GM18870 (cell line): ENCODE data around the gene LYPLA2.
A peak's percentile ranks its signal among the peaks of the same experiment; 100 is the strongest.
"Not testable (repeated sequence)": the region's sequence is repeated elsewhere in the genome, so short reads cannot be mapped to it uniquely, and the experiment has no call there.

Experiments used
- ATAC-seq: cut with Tn5 transposase; IDR thresholded peaks from one replicate; pipeline ENCODE4 v1.9.1; 2021; ENCODE audit warnings: moderate library complexity; ENCODE audit not compliant: unreplicated experiment

LYPLA2 gene

GRCh38 chr1:23777979-23778814 lies 12.7 kb upstream of the LYPLA2 start, which contains the start of gene PITHD1:
PITHD1 (plus strand) TSS chr1:23778418; CDS start chr1:23778516, 98 bp downstream.
- peak; percentile 42 for ATAC-seq

DNA sequence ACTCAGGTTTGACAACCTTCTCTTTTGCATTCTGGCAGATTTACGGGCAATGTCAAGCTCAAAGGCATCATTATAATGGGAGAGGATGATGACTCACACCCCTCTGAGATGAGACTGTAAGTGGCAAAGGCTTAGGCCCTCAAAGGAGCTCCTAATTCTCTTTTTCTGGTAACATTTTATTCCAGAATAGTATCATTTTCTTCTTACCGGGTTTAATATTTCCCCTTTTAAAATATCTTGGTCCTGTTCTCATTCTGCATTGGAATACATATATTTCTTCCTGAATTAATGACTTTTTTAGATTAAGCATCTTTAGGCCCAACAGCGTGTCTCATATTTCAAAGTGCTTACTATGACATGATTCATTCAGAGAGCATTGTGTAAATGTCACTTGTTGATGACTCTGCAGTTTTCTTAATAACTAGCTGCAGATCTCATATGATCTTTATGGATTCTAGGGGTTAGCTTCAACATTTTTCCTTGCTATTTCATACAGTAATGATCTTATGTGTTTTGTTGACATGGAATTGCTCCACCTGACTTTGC lies 11.0 kb upstream of the LYPLA2 start:
- no peak for ATAC-seq

DNA sequence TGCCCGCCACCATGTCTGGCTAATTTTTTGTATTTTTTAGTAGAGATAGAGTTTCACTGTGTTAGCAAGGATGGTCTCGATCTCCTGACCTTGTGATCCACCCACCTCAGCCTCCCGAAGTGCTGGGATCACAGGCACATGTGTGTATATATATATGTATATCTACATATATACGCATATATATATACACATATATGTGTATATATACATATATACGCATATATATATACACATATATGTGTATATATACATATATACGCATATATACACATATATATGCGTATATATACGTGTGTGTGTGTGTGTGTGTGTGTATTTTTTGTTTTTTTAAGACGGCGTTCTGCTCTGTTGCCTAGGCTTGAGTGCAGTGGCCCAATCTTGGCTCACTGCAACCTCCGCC lies 7.8 kb upstream of the LYPLA2 start:
- not testable (repeated sequence) for ATAC-seq

DNA sequence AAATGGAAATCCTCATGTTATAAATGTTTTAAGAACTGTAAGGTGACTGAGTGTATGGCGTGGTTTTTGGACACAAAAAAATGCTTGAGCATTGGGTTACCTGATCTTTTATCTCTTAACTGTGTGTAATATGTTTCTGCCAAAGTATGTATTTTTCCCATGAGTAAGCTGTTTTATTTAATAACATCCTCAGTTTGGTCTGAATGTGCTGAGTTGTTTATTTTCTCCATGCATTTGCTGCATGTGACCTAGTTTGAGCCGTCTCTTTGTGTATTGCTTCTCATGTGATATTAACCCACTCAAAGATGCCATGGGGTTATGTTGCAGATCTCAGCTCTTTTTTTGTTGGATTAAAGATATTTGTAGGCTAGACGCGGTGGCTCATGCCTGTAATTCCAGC lies 6.1 kb upstream of the LYPLA2 start:
- ATAC-seq: no peak

- ATAC-seq: no peak
These were observed 3.2 kb upstream of the LYPLA2 start for GRCh38 chr1:23787701-23788100.

DNA sequence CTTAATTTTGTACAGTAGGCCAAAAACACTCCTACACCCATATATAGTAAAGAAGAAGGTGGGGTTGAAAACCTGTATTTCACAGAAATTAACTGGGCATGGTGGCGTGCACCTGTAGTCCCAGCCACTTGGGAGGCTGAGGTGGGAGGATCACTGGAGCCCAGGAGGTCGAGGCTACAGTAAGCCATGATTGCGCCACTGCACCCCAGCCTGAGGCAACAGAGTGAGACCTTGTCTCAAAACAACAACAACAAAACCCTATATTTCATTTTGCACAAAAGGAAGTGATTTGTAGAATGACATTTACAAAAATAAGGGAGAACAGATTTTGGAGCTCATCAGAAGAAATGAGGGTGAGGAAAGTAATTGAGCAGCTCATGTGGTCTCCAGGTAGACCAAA lies 2.2 kb upstream of the LYPLA2 start:
- ATAC-seq: no peak

GRCh38 chr1:23791516-23792047 lies 637 bp downstream of the LYPLA2 start:
- no peak for ATAC-seq

DNA sequence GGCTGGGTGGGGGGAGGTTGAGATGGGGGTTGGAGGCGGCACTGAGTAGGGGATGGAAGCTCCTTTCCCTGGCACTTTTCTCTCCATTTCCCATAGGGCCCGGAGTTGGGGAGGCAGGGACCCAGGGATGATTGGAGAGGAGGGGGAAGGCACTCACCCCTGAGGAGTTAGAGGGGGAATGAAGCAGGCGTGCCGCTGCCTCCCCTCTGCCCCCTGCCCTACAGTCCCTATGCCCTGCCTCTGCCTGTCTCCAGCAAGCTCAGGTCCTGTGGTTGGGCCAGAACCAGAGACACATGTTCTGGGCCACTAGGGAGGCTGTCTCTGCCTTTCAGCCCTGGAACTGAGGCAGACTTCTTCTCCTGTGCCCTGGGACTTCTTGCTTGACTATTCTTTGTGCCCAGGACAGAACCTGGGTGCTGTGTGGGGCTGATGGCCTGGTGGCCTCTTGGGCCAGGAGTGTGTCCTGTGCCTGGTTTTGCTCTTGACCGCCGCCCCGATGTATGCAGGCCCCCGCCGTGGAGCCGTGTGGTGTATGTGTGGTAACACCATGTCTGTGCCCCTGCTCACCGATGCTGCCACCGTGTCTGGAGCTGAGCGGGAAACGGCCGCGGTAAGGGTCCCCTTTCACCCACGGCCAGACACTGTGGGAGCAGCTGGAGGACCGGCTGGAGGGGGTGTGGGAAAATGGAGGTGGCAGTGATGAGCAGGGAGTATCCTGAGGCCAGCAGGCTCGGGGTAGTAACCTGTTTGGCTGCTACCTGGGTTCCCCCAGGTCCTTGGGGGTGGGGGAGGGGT lies 1.4 kb downstream of the LYPLA2 start:
- no peak for ATAC-seq

DNA sequence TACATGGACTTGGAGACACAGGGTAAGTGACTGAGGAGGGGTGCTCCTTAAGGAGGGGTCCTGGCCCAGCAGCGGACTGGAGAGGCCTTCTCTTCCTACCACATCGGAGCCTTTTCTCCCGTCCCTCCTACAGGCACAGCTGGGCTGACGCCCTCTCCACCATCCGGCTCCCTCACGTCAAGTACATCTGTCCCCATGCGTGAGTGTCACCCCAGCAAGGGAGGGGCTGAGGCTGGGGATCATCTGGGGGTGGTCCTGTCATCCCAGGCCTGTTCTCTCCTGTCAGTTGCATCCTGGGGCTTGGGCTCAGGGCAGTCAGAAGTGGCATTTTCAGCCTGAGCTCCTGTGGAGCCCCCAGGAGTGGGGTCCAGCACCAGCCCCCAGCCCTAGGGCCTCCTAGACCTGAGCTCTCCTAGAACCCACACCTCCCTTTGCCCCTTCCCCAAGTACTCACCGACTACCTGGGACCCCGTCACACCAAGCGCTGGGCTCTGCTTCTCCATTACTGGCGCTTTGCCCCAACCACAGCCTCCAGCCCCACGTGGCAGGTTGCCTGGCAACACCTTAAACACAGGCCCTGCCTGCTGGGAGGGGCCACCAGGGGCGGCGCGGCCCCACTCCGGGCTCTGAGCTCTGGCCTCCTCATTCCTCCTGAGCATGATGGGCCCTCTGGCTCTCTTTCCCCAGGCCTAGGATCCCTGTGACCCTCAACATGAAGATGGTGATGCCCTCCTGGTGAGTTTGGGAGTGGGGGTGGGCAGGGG lies 2.3 kb downstream of the LYPLA2 start:
- ATAC-seq: no peak

- no peak for ATAC-seq
These were observed 3.2 kb downstream of the LYPLA2 start for GRCh38 chr1:23793861-23794731.

- not testable (repeated sequence) for ATAC-seq
These were observed 3.8 kb downstream of the LYPLA2 start for GRCh38 chr1:23794732-23795182.

- ATAC-seq: no peak
These were observed 4.9 kb downstream of the LYPLA2 start for GRCh38 chr1:23795676-23796465.

DNA sequence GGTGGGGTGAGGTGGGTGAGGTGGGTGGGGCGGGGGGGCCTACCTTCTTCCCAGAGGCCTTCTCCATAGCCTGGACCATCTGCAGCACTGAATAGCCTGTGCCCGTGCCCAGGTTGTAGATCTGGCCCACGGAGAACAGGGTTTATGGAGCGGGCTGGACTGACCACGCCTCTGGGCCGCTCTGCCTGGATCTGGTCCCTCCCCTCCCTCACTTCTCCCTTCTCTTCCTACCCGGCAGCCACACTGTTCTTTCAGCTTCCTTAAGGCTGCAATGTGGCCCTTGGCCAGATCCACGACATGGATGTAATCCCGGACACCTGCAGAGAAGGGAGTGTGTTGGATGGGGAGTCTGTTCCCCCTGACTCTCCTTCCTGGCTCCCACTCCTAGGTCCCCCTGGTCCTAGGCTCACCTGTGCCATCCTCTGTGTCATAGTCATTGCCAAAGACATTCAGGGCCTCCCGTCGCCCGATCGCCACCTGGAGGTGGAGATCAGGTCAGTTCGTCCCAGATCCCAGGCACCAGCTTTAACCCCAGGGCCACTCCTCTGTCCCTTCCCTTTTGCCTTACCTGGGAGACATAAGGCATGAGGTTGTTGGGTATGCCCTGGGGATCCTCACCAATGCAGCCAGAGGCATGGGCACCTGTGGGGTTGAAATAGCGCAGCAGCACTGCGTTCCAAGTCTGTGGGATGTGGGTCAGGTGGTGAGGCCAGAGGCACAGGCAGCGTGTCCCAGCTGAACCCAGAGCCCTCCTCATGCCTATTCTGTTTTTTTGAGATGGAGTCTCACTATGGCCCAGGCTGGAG lies 5.7 kb downstream of the LYPLA2 start:
- ATAC-seq: no peak

- ATAC-seq: no peak
These were observed 6.8 kb downstream of the LYPLA2 start for GRCh38 chr1:23797478-23798448.

GRCh38 chr1:23798662-23799142 lies 7.8 kb downstream of the LYPLA2 start:
- no peak for ATAC-seq

GRCh38 chr1:23799255-23799569 lies 8.3 kb downstream of the LYPLA2 start:
- ATAC-seq: no peak
